Measurements from ENCODE around the gene LRIG2. TPM values are rescaled to one million over a fixed set of nuclear protein-coding genes. Genes with fewer than 3 reads are reported as not detected.
A peak's percentile ranks its signal among the peaks of the same experiment; 100 is the strongest.
"Not testable (repeated sequence)": the region's sequence is repeated elsewhere in the genome, so short reads cannot be mapped to it uniquely, and the experiment has no call there.

The LRIG2 gene
- total and polyA plus RNA-seq, 2 donors (not counting 1 experiment from before 2014, with no cell fraction given) = 9.4 to 14.7 TPM

- H3K36me3 ChIP-seq (ENCODE audit: control insufficient read depth, insufficient read depth, low read length) = no peaks in the 10 kb centered on the region
- no peaks in the 10 kb centered on the region for H4K20me1 ChIP-seq (ENCODE audit: control insufficient read depth, extremely low read depth, insufficient read depth, low read length)
- no peak overlapping the region for H2AFZ ChIP-seq (ENCODE audit: low read length)
- H3K79me2 ChIP-seq (ENCODE audit: control insufficient read depth, insufficient read depth, low read length) = no peaks in the 10 kb centered on the region
- DNase-seq (ENCODE audit: low read depth in 2 of 2) = no peak
- H3K9ac ChIP-seq (ENCODE audit: insufficient read depth, low read length) = no peak overlapping the region
- no peak overlapping the region for H3K27ac ChIP-seq (ENCODE audit: insufficient read depth, low read length)
- TF ChIP-seq CTCF (conservative IDR thresholded peaks at IDR 0.05 in 1 of 2, IDR thresholded peaks at IDR 0.05 in 1 of 2; ENCODE audit: low read depth in 1 of 2, low read length in 2 of 2) (no peak), EZH2 (IDR thresholded peaks at IDR 0.05; ENCODE audit: low read length, missing control alignments) (no peak)
- no peaks in the 10 kb centered on the region for H3K9me3 ChIP-seq (ENCODE audit: control insufficient read depth, insufficient read depth, low read depth, low read length)
- H3K4me3 ChIP-seq (replicated peaks in 1 of 4; ENCODE audit: control extremely low read depth in 1 of 4, insufficient read depth in 1 of 4, low read depth in 3 of 4, low read length in 4 of 4) = no peak overlapping the region
- H3K4me1 ChIP-seq (ENCODE audit: control insufficient read depth, extremely low read depth, insufficient read depth, low read length) = peaks cover 10% of the 10 kb centered on the region
- H3K27me3 ChIP-seq (ENCODE audit: control insufficient read depth, insufficient read depth, low read length) = no peaks in the 10 kb centered on the region
- H3K4me2 ChIP-seq (ENCODE audit: extremely low read depth, insufficient read depth, low read length) = no peak overlapping the region
Observed at GRCh38 chr1:113040718-113041412, 32.1 kb upstream of the LRIG2 start.

- no peak overlapping the region for H3K4me3 ChIP-seq (replicated peaks in 1 of 4; ENCODE audit: control extremely low read depth in 1 of 4, insufficient read depth in 1 of 4, low read depth in 3 of 4, low read length in 4 of 4)
- no peak for TF ChIP-seq EZH2 (IDR thresholded peaks at IDR 0.05; ENCODE audit: low read length, missing control alignments)
- TF ChIP-seq CTCF (conservative IDR thresholded peaks at IDR 0.05 in 1 of 2, IDR thresholded peaks at IDR 0.05 in 1 of 2; ENCODE audit: low read depth in 1 of 2, low read length in 2 of 2) = no peak
- no peaks in the 10 kb centered on the region for H3K9me3 ChIP-seq (ENCODE audit: control insufficient read depth, insufficient read depth, low read depth, low read length)
- peaks cover 10% of the 10 kb centered on the region for H3K4me1 ChIP-seq (ENCODE audit: control insufficient read depth, extremely low read depth, insufficient read depth, low read length)
- H3K36me3 ChIP-seq (ENCODE audit: control insufficient read depth, insufficient read depth, low read length) = no peaks in the 10 kb centered on the region
- no peak overlapping the region for H3K9ac ChIP-seq (ENCODE audit: insufficient read depth, low read length)
- no peaks in the 10 kb centered on the region for H3K79me2 ChIP-seq (ENCODE audit: control insufficient read depth, insufficient read depth, low read length)
- H3K27ac ChIP-seq (ENCODE audit: insufficient read depth, low read length) = no peak overlapping the region
- no peaks in the 10 kb centered on the region for H4K20me1 ChIP-seq (ENCODE audit: control insufficient read depth, extremely low read depth, insufficient read depth, low read length)
- no peak for DNase-seq (ENCODE audit: low read depth in 2 of 2)
- no peaks in the 10 kb centered on the region for H3K27me3 ChIP-seq (ENCODE audit: control insufficient read depth, insufficient read depth, low read length)
- no peak overlapping the region for H2AFZ ChIP-seq (ENCODE audit: low read length)
- no peak overlapping the region for H3K4me2 ChIP-seq (ENCODE audit: extremely low read depth, insufficient read depth, low read length)
Observed at GRCh38 chr1:113041569-113042284, 31.3 kb upstream of the LRIG2 start.

- Histone ChIP-seq H3K4me2 (ENCODE audit: extremely low read depth, insufficient read depth, low read length) (no peak overlapping the region), H2AFZ (ENCODE audit: low read length) (peak overlapping the region; percentile 35), H3K4me3 (replicated peaks in 1 of 4; ENCODE audit: control extremely low read depth in 1 of 4, insufficient read depth in 1 of 4, low read depth in 3 of 4, low read length in 4 of 4) (no peak overlapping the region), H3K36me3 (ENCODE audit: control insufficient read depth, insufficient read depth, low read length) (no peaks in the 10 kb centered on the region), H3K27me3 (ENCODE audit: control insufficient read depth, insufficient read depth, low read length) (no peaks in the 10 kb centered on the region), H3K27ac (ENCODE audit: insufficient read depth, low read length) (no peak overlapping the region), H3K9me3 (ENCODE audit: control insufficient read depth, insufficient read depth, low read depth, low read length) (no peaks in the 10 kb centered on the region), H4K20me1 (ENCODE audit: control insufficient read depth, extremely low read depth, insufficient read depth, low read length) (no peaks in the 10 kb centered on the region), H3K79me2 (ENCODE audit: control insufficient read depth, insufficient read depth, low read length) (no peaks in the 10 kb centered on the region), H3K9ac (ENCODE audit: insufficient read depth, low read length) (no peak overlapping the region), H3K4me1 (ENCODE audit: control insufficient read depth, extremely low read depth, insufficient read depth, low read length) (peaks cover 10% of the 10 kb centered on the region)
- peak; percentile 76 to 89 for DNase-seq (ENCODE audit: low read depth in 2 of 2)
- TF ChIP-seq CTCF (conservative IDR thresholded peaks at IDR 0.05 in 1 of 2, IDR thresholded peaks at IDR 0.05 in 1 of 2; ENCODE audit: low read depth in 1 of 2, low read length in 2 of 2) = peak; percentile 51 to 61
- TF ChIP-seq EZH2 (IDR thresholded peaks at IDR 0.05; ENCODE audit: low read length, missing control alignments) = no peak
Observed at GRCh38 chr1:113042285-113043143, 30.5 kb upstream of the LRIG2 start.

GRCh38 chr1:113043144-113043488, 29.9 kb upstream of the LRIG2 start:
- not testable (repeated sequence) for H3K36me3 ChIP-seq (ENCODE audit: control insufficient read depth, insufficient read depth, low read length); DNase-seq (ENCODE audit: low read depth in 2 of 2); H4K20me1 ChIP-seq (ENCODE audit: control insufficient read depth, extremely low read depth, insufficient read depth, low read length); H3K4me2 ChIP-seq (ENCODE audit: extremely low read depth, insufficient read depth, low read length); H3K27me3 ChIP-seq (ENCODE audit: control insufficient read depth, insufficient read depth, low read length); H2AFZ ChIP-seq (ENCODE audit: low read length); H3K79me2 ChIP-seq (ENCODE audit: control insufficient read depth, insufficient read depth, low read length); H3K9ac ChIP-seq (ENCODE audit: insufficient read depth, low read length); H3K9me3 ChIP-seq (ENCODE audit: control insufficient read depth, insufficient read depth, low read depth, low read length); H3K27ac ChIP-seq (ENCODE audit: insufficient read depth, low read length); H3K4me3 ChIP-seq (replicated peaks in 1 of 4; ENCODE audit: control extremely low read depth in 1 of 4, insufficient read depth in 1 of 4, low read depth in 3 of 4, low read length in 4 of 4)
- H3K4me1 ChIP-seq (ENCODE audit: control insufficient read depth, extremely low read depth, insufficient read depth, low read length) = peaks cover 10% of the 10 kb centered on the region
